Measurements from ENCODE around the gene APOL4.

GRCh38 chr22:36245805-36246356, 44.3 kb upstream of the APOL4 start:
- TF ChIP-seq CTCF (IDR thresholded peaks at IDR 0.05) (no peak), POLR2A (IDR thresholded peaks at IDR 0.05) (no peak), POLR2AphosphoS5 (IDR thresholded peaks at IDR 0.05) (no peak)
